GM12891 (cell line): ENCODE measurements around the gene GARIN1A.

ENCODE experiments used
- POLR2A ChIP-seq: IDR thresholded peaks from 2 replicates; pipeline ENCODE4 v1.6.1; 2011; ENCODE audit warnings: low read depth, low read length, control low read depth
- SPI1 ChIP-seq: IDR thresholded peaks from 2 replicates; pipeline ENCODE4 v1.6.1; 2011; ENCODE audit warnings: low read depth, low read length, control low read depth

- TF ChIP-seq POLR2A (no peak), SPI1 (no peak)
These were observed 930 bp downstream of the GARIN1A start for GRCh38 chr7:128672927-128673517.
